ENCODE measurements around the gene EXOC3L1.

EXOC3L1 gene

GRCh38 chr16:67170949-67171649 lies 18.8 kb downstream of the EXOC3L1 start:
- DNase-seq (ENCODE audit: low read depth in 1 of 2, low spot score in 1 of 2), result no peak
- TF ChIP-seq POLR2AphosphoS5 (IDR thresholded peaks at IDR 0.05; ENCODE audit: low read depth) (no peak), REST (IDR thresholded peaks at IDR 0.05; ENCODE audit: insufficient replicate concordance, low read depth) (no peak), SPI1 (IDR thresholded peaks at IDR 0.05; ENCODE audit: borderline replicate concordance, low read depth) (no peak), GABPA (IDR thresholded peaks at IDR 0.05; ENCODE audit: low read depth) (no peak)
- TF ChIP-seq, protein P1, sequence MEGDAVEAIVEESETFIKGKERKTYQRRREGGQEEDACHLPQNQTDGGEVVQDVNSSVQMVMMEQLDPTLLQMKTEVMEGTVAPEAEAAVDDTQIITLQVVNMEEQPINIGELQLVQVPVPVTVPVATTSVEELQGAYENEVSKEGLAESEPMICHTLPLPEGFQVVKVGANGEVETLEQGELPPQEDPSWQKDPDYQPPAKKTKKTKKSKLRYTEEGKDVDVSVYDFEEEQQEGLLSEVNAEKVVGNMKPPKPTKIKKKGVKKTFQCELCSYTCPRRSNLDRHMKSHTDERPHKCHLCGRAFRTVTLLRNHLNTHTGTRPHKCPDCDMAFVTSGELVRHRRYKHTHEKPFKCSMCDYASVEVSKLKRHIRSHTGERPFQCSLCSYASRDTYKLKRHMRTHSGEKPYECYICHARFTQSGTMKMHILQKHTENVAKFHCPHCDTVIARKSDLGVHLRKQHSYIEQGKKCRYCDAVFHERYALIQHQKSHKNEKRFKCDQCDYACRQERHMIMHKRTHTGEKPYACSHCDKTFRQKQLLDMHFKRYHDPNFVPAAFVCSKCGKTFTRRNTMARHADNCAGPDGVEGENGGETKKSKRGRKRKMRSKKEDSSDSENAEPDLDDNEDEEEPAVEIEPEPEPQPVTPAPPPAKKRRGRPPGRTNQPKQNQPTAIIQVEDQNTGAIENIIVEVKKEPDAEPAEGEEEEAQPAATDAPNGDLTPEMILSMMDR (IDR thresholded peaks at IDR 0.05; ENCODE audit: insufficient read depth, low read length), result no peak
- peaks cover 57% of the 10 kb centered on the region for H3K27me3 ChIP-seq (ENCODE audit: insufficient read depth, poor library complexity, severe bottlenecking)

GRCh38 chr16:67170168-67170948 lies 19.6 kb downstream of the EXOC3L1 start, which contains the start of gene NOL3:
Gene NOL3 (plus strand): TSS chr16:67170538.
- Histone ChIP-seq H3K27me3 (ENCODE audit: insufficient read depth, poor library complexity, severe bottlenecking) (peaks cover 63% of the 10 kb centered on the region), H3K27ac (replicated peaks) (no peak within 1 kb of the TSS), H3K4me3 (replicated peaks; ENCODE audit: insufficient read depth, low read length) (peak within 1 kb of the TSS; percentile 17)
- no peak for TF ChIP-seq GABPA (IDR thresholded peaks at IDR 0.05; ENCODE audit: low read depth)
- TF ChIP-seq, protein P1 (IDR thresholded peaks at IDR 0.05; ENCODE audit: insufficient read depth, low read length), result no peak
- no peak for TF ChIP-seq SPI1 (IDR thresholded peaks at IDR 0.05; ENCODE audit: borderline replicate concordance, low read depth)
- no peak for TF ChIP-seq POLR2AphosphoS5 (IDR thresholded peaks at IDR 0.05; ENCODE audit: low read depth)
- TF ChIP-seq REST (IDR thresholded peaks at IDR 0.05; ENCODE audit: insufficient replicate concordance, low read depth), result no peak
- DNase-seq (ENCODE audit: low read depth in 1 of 2, low spot score in 1 of 2), result no peak

More at GRCh38 chr16:67170949-67171649, 18.8 kb downstream of the EXOC3L1 start:
- H3K4me3 ChIP-seq (replicated peaks; ENCODE audit: insufficient read depth, low read length), result no peak overlapping the region
- no peak overlapping the region for H3K27ac ChIP-seq (replicated peaks)

GRCh38 chr16:67169642-67170167 lies 20.2 kb downstream of the EXOC3L1 start:
- TF ChIP-seq, protein P1 (IDR thresholded peaks at IDR 0.05; ENCODE audit: insufficient read depth, low read length), result peak; percentile 40
- no peak for TF ChIP-seq SPI1 (IDR thresholded peaks at IDR 0.05; ENCODE audit: borderline replicate concordance, low read depth)
- Histone ChIP-seq H3K4me3 (replicated peaks; ENCODE audit: insufficient read depth, low read length) (peak overlapping the region; percentile 17), H3K27me3 (ENCODE audit: insufficient read depth, poor library complexity, severe bottlenecking) (peaks cover 67% of the 10 kb centered on the region), H3K27ac (replicated peaks) (no peak overlapping the region)
- no peak for DNase-seq (ENCODE audit: low read depth in 1 of 2, low spot score in 1 of 2)

Data from HL-60 (cell line).